Left renal pelvis (tissue), 4 donors: ENCODE measurements around the gene SLC27A6. TPM values are rescaled to one million over a fixed set of nuclear protein-coding genes. Genes with fewer than 3 reads are reported as not detected.
"Not testable (repeated sequence)": the region's sequence is repeated elsewhere in the genome, so short reads cannot be mapped to it uniquely, and the experiment has no call there.

Source experiments
- DNase-seq, 4 donors: peaks; one replicate each; pipeline ENCODE4 v3.0.0-alpha.2; 2013; ENCODE audit warnings: low read depth in 4 of 4, low spot score in 3 of 4
- polyA plus RNA-seq, 4 donors: library from polyadenylated mRNA; unstranded; fragments of 120-200 nt; gene quantifications; one replicate each; pipeline ENCODE4 v1.2.1, GENCODE V29; 2013; ENCODE audit not compliant: insufficient read length in 4 of 4

SLC27A6 gene
- polyA plus RNA-seq, 4 donors, result 1.3 to 2.2 (median 1.6) TPM

GRCh38 chr5:129001841-129002526, 36.7 kb downstream of the SLC27A6 start:
- DNase-seq, result peak in 1 of 4 donors; percentile 22

- DNase-seq, result no peak
Observed at GRCh38 chr5:129002527-129002842, 37.2 kb downstream of the SLC27A6 start.

GRCh38 chr5:129003232-129003631, 37.9 kb downstream of the SLC27A6 start:
- no peak for DNase-seq

- DNase-seq, result no peak
Observed at GRCh38 chr5:129014185-129014584, 48.9 kb downstream of the SLC27A6 start.

GRCh38 chr5:129018837-129019236, 53.5 kb downstream of the SLC27A6 start:
- no peak for DNase-seq

GRCh38 chr5:129019401-129019908, 54.2 kb downstream of the SLC27A6 start:
- no peak for DNase-seq

GRCh38 chr5:129020683-129021082, 55.4 kb downstream of the SLC27A6 start:
- no peak for DNase-seq

GRCh38 chr5:129021744-129022143, 56.5 kb downstream of the SLC27A6 start:
- DNase-seq, result no peak

GRCh38 chr5:129022599-129022998, 57.3 kb downstream of the SLC27A6 start:
- no peak for DNase-seq

- no peak for DNase-seq
Observed at GRCh38 chr5:129027260-129027659, 62.0 kb downstream of the SLC27A6 start.

GRCh38 chr5:129031886-129032683, 66.8 kb downstream of the SLC27A6 start:
- DNase-seq, result no peak

GRCh38 chr5:129036257-129036656, 71.0 kb downstream of the SLC27A6 start:
- not testable (repeated sequence) for DNase-seq

- DNase-seq, result peak in 3 of 4 donors; percentile 35 to 47 (median 36)
Observed at GRCh38 chr5:129041196-129041881, 76.1 kb downstream of the SLC27A6 start.

- no peak for DNase-seq
Observed at GRCh38 chr5:129042306-129042705, 77.0 kb downstream of the SLC27A6 start.

GRCh38 chr5:129043894-129044293, 78.6 kb downstream of the SLC27A6 start:
- no peak for DNase-seq

GRCh38 chr5:129046151-129046550, 80.9 kb downstream of the SLC27A6 start:
- no peak for DNase-seq

GRCh38 chr5:129048509-129048908, 83.2 kb downstream of the SLC27A6 start:
- DNase-seq, result peak in 1 of 4 donors; percentile 7

- peak in 3 of 4 donors; percentile 18 to 27 (median 22) for DNase-seq
Observed at GRCh38 chr5:129049126-129049799, 84.0 kb downstream of the SLC27A6 start.

GRCh38 chr5:129051283-129051682, 86.0 kb downstream of the SLC27A6 start:
- no peak for DNase-seq

- no peak for DNase-seq
Observed at GRCh38 chr5:129053438-129053837, 88.2 kb downstream of the SLC27A6 start.

GRCh38 chr5:129057329-129057728, 92.0 kb downstream of the SLC27A6 start:
- no peak for DNase-seq
